Measurements from ENCODE around the gene MYO7A. TPM values are rescaled to one million over a fixed set of nuclear protein-coding genes. Genes with fewer than 3 reads are reported as not detected.
A peak's percentile ranks its signal among the peaks of the same experiment; 100 is the strongest.

The MYO7A gene
- total and polyA plus RNA-seq, 2 of the 8 experiments (the other 6 are each of a cell fraction or from before 2014, with no cell fraction given), result 1.5 to 1.9 TPM

DNA sequence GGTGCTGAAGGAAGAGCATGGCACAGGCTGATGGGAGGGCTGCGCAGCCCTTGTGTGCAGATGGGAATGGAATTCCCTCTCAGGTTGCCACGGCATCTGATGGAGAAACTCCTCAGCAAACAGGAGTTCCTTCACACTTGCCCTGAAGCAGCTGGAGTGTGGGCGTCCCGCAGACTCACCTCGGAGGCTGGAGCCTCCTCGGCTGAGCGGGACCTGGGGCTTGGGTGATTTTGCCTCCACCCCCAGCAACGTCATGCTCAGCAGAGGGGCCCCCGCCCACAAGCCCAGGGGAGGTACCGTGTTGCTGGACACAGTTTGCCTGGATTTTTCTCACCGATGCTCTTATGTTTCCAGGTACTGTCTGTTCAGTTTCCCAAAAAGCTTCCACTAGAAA lies 63.4 kb downstream of the MYO7A start:
- H3K23me2 ChIP-seq (ENCODE audit: low read depth, low read length), result peaks cover 10% of the 10 kb centered on the region; the same call in 1 of the 2 replicates
- H3K9ac ChIP-seq (replicated peaks in 1 of 4; ENCODE audit: extremely low read depth in 1 of 4, low read depth in 3 of 4, low read length in 3 of 4), result no peak overlapping the region
- no peak overlapping the region for H2BK5ac ChIP-seq (ENCODE audit: low read depth, low read length)
- peaks cover 0 to 7% (median 6%) of the 10 kb centered on the region in 4 experiments; a peak in 6 of 7 replicates for H3K4me1 ChIP-seq (replicated peaks in 1 of 4; ENCODE audit: control insufficient read depth in 3 of 4, insufficient read depth in 4 of 4, low read length in 3 of 4)
- H3K27ac ChIP-seq (ENCODE audit: low read depth, low read length), result no peak overlapping the region
- H4K5ac ChIP-seq (ENCODE audit: insufficient read length, low read depth, low read length), result no peak overlapping the region
- no peak overlapping the region; the same call in 1 of the 2 replicates for H4K8ac ChIP-seq (ENCODE audit: extremely low read depth, insufficient read depth, low read length)
- no peaks in the 10 kb centered on the region for H3K79me1 ChIP-seq (ENCODE audit: low read depth, low read length)
- H2BK120ac ChIP-seq (replicated peaks; ENCODE audit: low read depth, low read length), result no peak overlapping the region
- H3K9me3 ChIP-seq (ENCODE audit: insufficient read depth in 2 of 2, low read depth in 1 of 2, low read length in 1 of 2), result no peaks in the 10 kb centered on the region
- H3K18ac ChIP-seq (ENCODE audit: extremely low read depth, low read length), result no peak overlapping the region
- H2AFZ ChIP-seq (ENCODE audit: low read length), result no peak overlapping the region
- peak overlapping the region in 1 of 2 experiments; percentile 54; a peak in 2 of 4 replicates for H3K4me2 ChIP-seq (ENCODE audit: insufficient read depth in 1 of 2, low read depth in 2 of 2, low read length in 2 of 2)
- peak overlapping the region; percentile 13 for H4K91ac ChIP-seq (replicated peaks; ENCODE audit: insufficient read length, low read length)
- FAIRE-seq (no peak), DNase-seq (ENCODE audit: low read depth in 1 of 2, low spot score in 2 of 2) (no peak)
- no peak overlapping the region for H2AK5ac ChIP-seq (ENCODE audit: low read depth, low read length)
- no peaks in the 10 kb centered on the region; a peak in 1 of 8 replicates for H3K36me3 ChIP-seq (ENCODE audit: control insufficient read depth in 2 of 4, insufficient read depth in 4 of 4, low read length in 3 of 4)
- H2BK12ac ChIP-seq (ENCODE audit: low read depth, low read length), result peak overlapping the region; percentile 27; the same call in 1 of the 2 replicates
- H3K56ac ChIP-seq (replicated peaks; ENCODE audit: insufficient read length, low read depth, low read length), result no peak overlapping the region
- TF ChIP-seq CREB1 (IDR thresholded peaks at IDR 0.05), result no peak
- TF ChIP-seq BACH1 (IDR thresholded peaks at IDR 0.05; ENCODE audit: low read length), result no peak
- no peak for TF ChIP-seq CEBPB (IDR thresholded peaks at IDR 0.05; ENCODE audit: low read depth, low read length)
- no peak for TF ChIP-seq SAP30 (IDR thresholded peaks at IDR 0.05; ENCODE audit: insufficient read depth, insufficient replicate concordance, low read length)
- H3K27me3 ChIP-seq (replicated peaks in 1 of 4; ENCODE audit: control insufficient read depth in 3 of 4, extremely low read depth in 1 of 4, insufficient read depth in 3 of 4, low read length in 3 of 4), result no peaks in the 10 kb centered on the region
- H2BK15ac ChIP-seq (ENCODE audit: low read length), result 0 out of 2 replicates have a peak overlapping the region, but pooled peaks have one; percentile 3
- peaks cover 0 to 7% of the 10 kb centered on the region in 2 experiments for H4K20me1 ChIP-seq (replicated peaks in 1 of 2; ENCODE audit: control insufficient read depth in 1 of 2, insufficient read depth in 2 of 2, low read length in 2 of 2)
- ChIA-PET CTCF (ENCODE audit: partially characterized antibody) (interaction anchor here (1.7 to 8.0 kb wide), 6 partner anchors 11 to 365 kb away, joined by 4 to 248 read pairs (median 41); partner anchors contain the start of gene MYO7A), POLR2A (ENCODE audit: partially characterized antibody) (no interaction called here)
- H3K14ac ChIP-seq (ENCODE audit: insufficient read length), result no peak overlapping the region
- no peaks in the 10 kb centered on the region for H3K79me2 ChIP-seq (ENCODE audit: control insufficient read depth in 1 of 2, insufficient read depth in 2 of 2, low read length in 2 of 2)
- peak overlapping the region; percentile 23; the same call in 1 of the 2 replicates for H2BK20ac ChIP-seq (ENCODE audit: low read length)
- WGBS, 2 experiments (ENCODE audit: extremely low coverage in 1 of 2, insufficient coverage in 1 of 2, insufficient read length in 1 of 2, insufficient replicate concordance in 2 of 2, low coverage in 1 of 2, low lambda C conversion rate in 2 of 2, missing lambda C conversion rate in 1 of 2), result 85% methylated on average over 11 of the region's 11 CpGs; no CpG with 5 or more reads in 1 of the 2 experiments
- no peak overlapping the region for H3K23ac ChIP-seq (ENCODE audit: insufficient read length)
- peak overlapping the region; percentile 71 for H3K4ac ChIP-seq (replicated peaks; ENCODE audit: insufficient read length, low read depth, low read length)
- H3K4me3 ChIP-seq (ENCODE audit: extremely low read depth in 1 of 4, insufficient read depth in 2 of 4, low read depth in 3 of 4, low read length in 4 of 4), result no peak overlapping the region
